Lung (tissue), 12 donors: Measurements from ENCODE around the gene IMPG1. TPM values are rescaled to one million over a fixed set of nuclear protein-coding genes. Genes with fewer than 3 reads are reported as not detected.

Source experiments
- ATAC-seq: fragments of 200-7000 bp; cut with Tn5 transposase; one replicate; pipeline ENCODE4 v1.9.1; 2020; ENCODE audit warnings: moderate number of reproducible peaks; ENCODE audit not compliant: insufficient read depth, low FRiP score
- DNase-seq, 3 donors: peaks; one replicate each; pipeline ENCODE4 v3.0.0-alpha.2; 2013 to 2017
- H3K27ac ChIP-seq, 2 donors: one replicate each; pipeline ENCODE4 v1.5.1; 2013; ENCODE audit warnings: mild to moderate bottlenecking in 2 of 2, moderate library complexity in 2 of 2, control low read depth in 1 of 2, inconsistent platforms in 1 of 2, low read depth in 1 of 2, low read length in 1 of 2
- H3K27me3 ChIP-seq, 3 donors: one replicate each; pipeline ENCODE4 v1.5.1; 2013; ENCODE audit warnings: low read length in 2 of 3; ENCODE audit not compliant: control insufficient read depth in 3 of 3, insufficient read depth in 3 of 3
- H3K36me3 ChIP-seq, 4 donors: one replicate each; pipeline ENCODE4 v1.5.1; 2013; ENCODE audit warnings: low read length in 4 of 4, mild to moderate bottlenecking in 1 of 4, moderate library complexity in 1 of 4; ENCODE audit not compliant: control insufficient read depth in 4 of 4, insufficient read depth in 4 of 4
- H3K4me1 ChIP-seq, 5 donors: one replicate each; pipeline ENCODE4 v1.5.1; 2013; ENCODE audit warnings: low read length in 5 of 5, mild to moderate bottlenecking in 2 of 5, moderate library complexity in 1 of 5; ENCODE audit not compliant: control insufficient read depth in 5 of 5, insufficient read depth in 5 of 5
- H3K4me3 ChIP-seq: one replicate; pipeline ENCODE4 v1.5.1; 2013; ENCODE audit warnings: mild to moderate bottlenecking, control low read depth, moderate library complexity
- H3K9ac ChIP-seq, 2 donors: one replicate each; pipeline ENCODE4 v1.5.1; 2013; ENCODE audit warnings: low read length in 2 of 2, control low read depth in 1 of 2; ENCODE audit not compliant: insufficient read depth in 1 of 2
- H3K9me3 ChIP-seq, 4 donors: one replicate each; pipeline ENCODE4 v1.5.1; 2013; ENCODE audit warnings: low read length in 3 of 4, mild to moderate bottlenecking in 1 of 4, moderate library complexity in 1 of 4; ENCODE audit not compliant: control insufficient read depth in 4 of 4, insufficient read depth in 3 of 4
- WGBS, 2 donors: extraction: QIAGEN DNeasy Blood & Tissue Kit; methylation state at CpG; one replicate each; pipeline ENCODE4 v1.1.7; 2013; 5-methylcytosine and 5-hydroxymethylcytosine counted together
- polyA plus RNA-seq, 2 donors: library from polyadenylated mRNA; stranded (reverse); fragments of 200-250 nt; gene quantifications; one replicate each; pipeline ENCODE4 v1.2.1, GENCODE V29; 2013
- total RNA-seq, 2 donors: library from RNA; depleted of rRNA in 1 of 2; stranded (reverse); fragments of >200 nt in 1 of 2; gene quantifications; one replicate each; pipeline ENCODE4 v1.2.1, GENCODE V29; 2014 to 2021
- TF ChIP-seq, protein P1 (sequence below): IDR thresholded peaks from 2 replicates; pipeline ENCODE4 v1.5.1; 2012; ENCODE audit warnings: mild to moderate bottlenecking; ENCODE audit errors: control extremely low read depth, extremely low read depth
- donor health status: control.
- donor health status: control.
- donor health status: Bipolar disorder and iron deficiency.
- donor health status: healthy.
- donor health status: DM: yes; HTN: yes; CAD: no.

IMPG1 gene
- total and polyA plus RNA-seq, 4 donors = not detected

DNA sequence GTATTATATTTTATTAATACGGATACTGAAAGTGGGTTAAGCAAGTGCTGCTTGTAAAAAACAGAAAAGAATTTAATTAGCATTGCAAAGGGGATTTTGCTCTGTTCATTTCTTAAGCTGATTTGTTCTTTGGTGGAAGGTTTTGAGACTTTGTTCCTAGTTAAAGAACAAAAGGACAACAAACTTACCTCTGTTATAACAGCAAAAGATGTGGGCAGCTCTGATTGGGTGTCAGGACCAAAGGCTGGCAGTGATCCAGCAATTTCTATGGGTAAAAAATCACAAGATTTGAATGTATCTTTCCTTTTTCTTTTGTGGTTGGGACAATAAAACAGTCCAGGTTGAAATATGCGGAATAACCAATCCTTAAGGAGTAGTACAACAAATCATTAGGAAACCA lies 68.8 kb downstream of the IMPG1 start:
- Histone ChIP-seq H3K27ac (no peak overlapping the region), H3K9me3 (peaks cover 0 to 3% (median 0%) of the 10 kb centered on the region in 4 donors), H3K4me3 (no peak overlapping the region), H3K36me3 (no peaks in the 10 kb centered on the region), H3K9ac (no peak overlapping the region), H3K27me3 (no peaks in the 10 kb centered on the region), H3K4me1 (no peaks in the 10 kb centered on the region)
- 95 to 98% methylated on average over 2 of the region's 2 CpGs for WGBS, 2 donors
- ATAC-seq = no peak
- DNase-seq = no peak
- TF ChIP-seq, protein P1, sequence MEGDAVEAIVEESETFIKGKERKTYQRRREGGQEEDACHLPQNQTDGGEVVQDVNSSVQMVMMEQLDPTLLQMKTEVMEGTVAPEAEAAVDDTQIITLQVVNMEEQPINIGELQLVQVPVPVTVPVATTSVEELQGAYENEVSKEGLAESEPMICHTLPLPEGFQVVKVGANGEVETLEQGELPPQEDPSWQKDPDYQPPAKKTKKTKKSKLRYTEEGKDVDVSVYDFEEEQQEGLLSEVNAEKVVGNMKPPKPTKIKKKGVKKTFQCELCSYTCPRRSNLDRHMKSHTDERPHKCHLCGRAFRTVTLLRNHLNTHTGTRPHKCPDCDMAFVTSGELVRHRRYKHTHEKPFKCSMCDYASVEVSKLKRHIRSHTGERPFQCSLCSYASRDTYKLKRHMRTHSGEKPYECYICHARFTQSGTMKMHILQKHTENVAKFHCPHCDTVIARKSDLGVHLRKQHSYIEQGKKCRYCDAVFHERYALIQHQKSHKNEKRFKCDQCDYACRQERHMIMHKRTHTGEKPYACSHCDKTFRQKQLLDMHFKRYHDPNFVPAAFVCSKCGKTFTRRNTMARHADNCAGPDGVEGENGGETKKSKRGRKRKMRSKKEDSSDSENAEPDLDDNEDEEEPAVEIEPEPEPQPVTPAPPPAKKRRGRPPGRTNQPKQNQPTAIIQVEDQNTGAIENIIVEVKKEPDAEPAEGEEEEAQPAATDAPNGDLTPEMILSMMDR = no peak

- 92 to 97% methylated on average over 1 of the region's 1 CpG for WGBS, 2 donors
- no peaks in the 10 kb centered on the region for H3K4me1 ChIP-seq
- no peak overlapping the region for H3K27ac ChIP-seq
- ATAC-seq (no peak), DNase-seq (no peak)
- no peaks in the 10 kb centered on the region for H3K36me3 ChIP-seq
- TF ChIP-seq, protein P1 = no peak
- H3K27me3 ChIP-seq = no peaks in the 10 kb centered on the region
- no peak overlapping the region for H3K4me3 ChIP-seq
- no peak overlapping the region for H3K9ac ChIP-seq
- H3K9me3 ChIP-seq = peaks cover 0 to 3% (median 0%) of the 10 kb centered on the region in 4 donors
Observed at GRCh38 chr6:76003113-76003512, 69.3 kb downstream of the IMPG1 start.

- no peaks in the 10 kb centered on the region for H3K36me3 ChIP-seq
- no peak overlapping the region for H3K9ac ChIP-seq
- ATAC-seq (no peak), DNase-seq (no peak)
- 88 to 89% methylated on average over 5 of the region's 5 CpGs for WGBS, 2 donors
- no peaks in the 10 kb centered on the region for H3K27me3 ChIP-seq
- no peak overlapping the region for H3K4me3 ChIP-seq
- H3K9me3 ChIP-seq = peaks cover 0 to 3% (median 0%) of the 10 kb centered on the region in 4 donors
- TF ChIP-seq, protein P1 = no peak
- no peaks in the 10 kb centered on the region for H3K4me1 ChIP-seq
- no peak overlapping the region for H3K27ac ChIP-seq
Observed at GRCh38 chr6:76000629-76001028, 71.8 kb downstream of the IMPG1 start.

- Histone ChIP-seq H3K4me3 (no peak overlapping the region), H3K9me3 (peaks cover 0 to 5% (median 0%) of the 10 kb centered on the region in 4 donors), H3K36me3 (no peaks in the 10 kb centered on the region), H3K27me3 (no peaks in the 10 kb centered on the region), H3K9ac (no peak overlapping the region), H3K27ac (no peak overlapping the region), H3K4me1 (no peaks in the 10 kb centered on the region)
- DNase-seq = peak in 1 of 3 donors; percentile 7
- ATAC-seq = no peak
- TF ChIP-seq, protein P1 = no peak
- WGBS, 2 donors = 38 to 61% methylated on average over 3 of the region's 3 CpGs
Observed at GRCh38 chr6:75997696-75998095, 74.8 kb downstream of the IMPG1 start.
